ENCODE measurements around the gene YAF2.

Gene YAF2

DNA sequence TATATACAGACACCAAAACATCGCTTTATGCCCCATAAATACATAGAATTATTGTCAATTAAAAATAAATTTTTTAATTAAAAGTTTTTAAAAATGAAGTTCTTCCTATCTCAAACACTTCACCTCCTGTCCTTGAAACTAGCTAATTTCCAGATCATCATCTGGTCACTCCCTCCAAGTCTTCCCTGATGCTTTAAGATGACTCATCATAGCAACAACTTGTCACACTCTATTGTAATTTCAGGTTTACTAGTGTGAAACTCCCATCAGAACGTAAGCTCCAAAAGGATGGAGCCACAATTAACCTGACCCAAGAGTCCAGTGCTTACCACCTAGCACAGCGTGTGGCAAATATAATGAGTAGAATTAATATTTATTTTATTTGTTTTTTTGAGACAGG, 109.7 kb downstream of the YAF2 start:
- Histone ChIP-seq H3K27ac (no peak overlapping the region), H3K9me3 (no peaks in the 10 kb centered on the region), H3K27me3 (no peaks in the 10 kb centered on the region), H3K4me3 (no peak overlapping the region), H3K4me1 (peaks cover 0 to 20% (median 10%) of the 10 kb centered on the region in 4 donors), H3K36me3 (no peaks in the 10 kb centered on the region)
- intact Hi-C loops (cut with DNase I; ENCODE audit: low total_unique reads), result loop anchor here (5.0 kb wide), 1 partner anchor 204 kb away; no protein-coding TSS in a partner anchor
- TF ChIP-seq, protein P1, sequence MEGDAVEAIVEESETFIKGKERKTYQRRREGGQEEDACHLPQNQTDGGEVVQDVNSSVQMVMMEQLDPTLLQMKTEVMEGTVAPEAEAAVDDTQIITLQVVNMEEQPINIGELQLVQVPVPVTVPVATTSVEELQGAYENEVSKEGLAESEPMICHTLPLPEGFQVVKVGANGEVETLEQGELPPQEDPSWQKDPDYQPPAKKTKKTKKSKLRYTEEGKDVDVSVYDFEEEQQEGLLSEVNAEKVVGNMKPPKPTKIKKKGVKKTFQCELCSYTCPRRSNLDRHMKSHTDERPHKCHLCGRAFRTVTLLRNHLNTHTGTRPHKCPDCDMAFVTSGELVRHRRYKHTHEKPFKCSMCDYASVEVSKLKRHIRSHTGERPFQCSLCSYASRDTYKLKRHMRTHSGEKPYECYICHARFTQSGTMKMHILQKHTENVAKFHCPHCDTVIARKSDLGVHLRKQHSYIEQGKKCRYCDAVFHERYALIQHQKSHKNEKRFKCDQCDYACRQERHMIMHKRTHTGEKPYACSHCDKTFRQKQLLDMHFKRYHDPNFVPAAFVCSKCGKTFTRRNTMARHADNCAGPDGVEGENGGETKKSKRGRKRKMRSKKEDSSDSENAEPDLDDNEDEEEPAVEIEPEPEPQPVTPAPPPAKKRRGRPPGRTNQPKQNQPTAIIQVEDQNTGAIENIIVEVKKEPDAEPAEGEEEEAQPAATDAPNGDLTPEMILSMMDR (IDR thresholded peaks at IDR 0.05), result no peak
- DNase-seq, result no peak

- no peaks in the 10 kb centered on the region for H3K36me3 ChIP-seq
- no peaks in the 10 kb centered on the region for H3K27me3 ChIP-seq
- H3K4me1 ChIP-seq, result peaks cover 0 to 20% (median 10%) of the 10 kb centered on the region in 4 donors
- no peak overlapping the region for H3K27ac ChIP-seq
- no peaks in the 10 kb centered on the region for H3K9me3 ChIP-seq
- TF ChIP-seq, protein P1 (IDR thresholded peaks at IDR 0.05), result no peak
- DNase-seq, result no peak
- intact Hi-C loops (cut with DNase I; ENCODE audit: low total_unique reads), result loop anchor here (5.0 kb wide), 1 partner anchor 205 kb away; no protein-coding TSS in a partner anchor
- H3K4me3 ChIP-seq, result no peak overlapping the region
Observed at GRCh38 chr12:42126963-42127362, 111.1 kb downstream of the YAF2 start.

GRCh38 chr12:42125388-42125767, 112.7 kb downstream of the YAF2 start:
- TF ChIP-seq, protein P1 (IDR thresholded peaks at IDR 0.05), result no peak
- no peak overlapping the region for H3K27ac ChIP-seq
- H3K4me3 ChIP-seq, result no peak overlapping the region
- intact Hi-C loops (cut with DNase I; ENCODE audit: low total_unique reads), result loop anchor here (5.0 kb wide), 1 partner anchor 207 kb away; no protein-coding TSS in a partner anchor
- no peaks in the 10 kb centered on the region for H3K27me3 ChIP-seq
- no peaks in the 10 kb centered on the region for H3K9me3 ChIP-seq
- peaks cover 0 to 7% (median 2%) of the 10 kb centered on the region in 4 donors for H3K4me1 ChIP-seq
- no peaks in the 10 kb centered on the region for H3K36me3 ChIP-seq
- DNase-seq, result no peak

- no peak for DNase-seq
- Histone ChIP-seq H3K4me1 (peaks cover 0 to 2% (median 0%) of the 10 kb centered on the region in 4 donors), H3K27ac (no peak overlapping the region), H3K27me3 (no peaks in the 10 kb centered on the region), H3K4me3 (no peak overlapping the region), H3K9me3 (no peaks in the 10 kb centered on the region), H3K36me3 (no peaks in the 10 kb centered on the region)
- TF ChIP-seq, protein P1 (IDR thresholded peaks at IDR 0.05), result no peak
- intact Hi-C loops (cut with DNase I; ENCODE audit: low total_unique reads), result loop anchor here (5.0 kb wide), 1 partner anchor 207 kb away; no protein-coding TSS in a partner anchor
Observed at GRCh38 chr12:42124764-42125387, 113.2 kb downstream of the YAF2 start.

DNA sequence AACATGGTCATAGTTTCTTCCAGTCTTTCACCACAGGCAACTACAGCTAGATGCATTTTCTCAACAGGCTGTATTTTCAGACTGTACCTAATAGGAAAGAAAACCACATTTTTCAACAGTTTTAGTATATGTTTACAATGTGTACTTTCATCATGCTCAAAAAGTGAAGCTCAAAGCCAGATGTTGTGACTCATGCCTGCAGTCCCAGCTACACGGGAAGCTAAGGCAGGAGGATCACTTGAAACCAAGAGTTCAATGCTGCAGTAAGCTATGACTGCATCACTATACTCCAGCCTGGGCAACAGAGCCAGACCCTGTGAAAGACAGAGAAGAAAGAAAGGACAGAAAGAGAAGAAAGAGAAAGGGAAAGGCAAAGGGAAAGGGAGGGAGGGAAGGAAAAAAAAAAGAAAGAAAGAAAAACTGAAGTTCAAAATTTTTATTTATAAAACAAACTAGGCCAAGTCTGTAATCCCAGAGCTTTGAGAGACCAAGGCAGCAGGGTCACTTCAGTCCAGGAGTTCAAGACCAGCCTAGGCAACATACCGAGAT, 118.9 kb downstream of the YAF2 start:
- H3K4me3 ChIP-seq, result no peak overlapping the region
- H3K4me1 ChIP-seq, result no peaks in the 10 kb centered on the region
- H3K27ac ChIP-seq, result no peak overlapping the region
- no peak for DNase-seq
- intact Hi-C loops (cut with DNase I; ENCODE audit: low total_unique reads), result no loop called here
- H3K27me3 ChIP-seq, result no peaks in the 10 kb centered on the region
- TF ChIP-seq, protein P1 (IDR thresholded peaks at IDR 0.05), result no peak
- no peaks in the 10 kb centered on the region for H3K9me3 ChIP-seq
- peaks cover 0 to 15% (median 14%) of the 10 kb centered on the region in 3 donors for H3K36me3 ChIP-seq
